GM12864 (cell line): ENCODE measurements around the gene NYAP2.

ENCODE experiments used
- DNase-seq: peaks from one replicate; pipeline ENCODE4 v3.0.0-alpha.2; 2011; ENCODE audit warnings: low read depth
- H3K4me3 ChIP-seq: 2 replicates; pipeline ENCODE4 v1.5.1; 2011; ENCODE audit warnings: mild to moderate bottlenecking, low read depth, low read length, control low read depth
- TF ChIP-seq, protein P1 (sequence below): IDR thresholded peaks from 2 replicates; pipeline ENCODE4 v1.5.1; 2011; ENCODE audit warnings: low read depth, mild to moderate bottlenecking, moderate library complexity, low read length, control low read depth, inconsistent platforms; ENCODE audit errors: missing control alignments

The NYAP2 gene

DNA sequence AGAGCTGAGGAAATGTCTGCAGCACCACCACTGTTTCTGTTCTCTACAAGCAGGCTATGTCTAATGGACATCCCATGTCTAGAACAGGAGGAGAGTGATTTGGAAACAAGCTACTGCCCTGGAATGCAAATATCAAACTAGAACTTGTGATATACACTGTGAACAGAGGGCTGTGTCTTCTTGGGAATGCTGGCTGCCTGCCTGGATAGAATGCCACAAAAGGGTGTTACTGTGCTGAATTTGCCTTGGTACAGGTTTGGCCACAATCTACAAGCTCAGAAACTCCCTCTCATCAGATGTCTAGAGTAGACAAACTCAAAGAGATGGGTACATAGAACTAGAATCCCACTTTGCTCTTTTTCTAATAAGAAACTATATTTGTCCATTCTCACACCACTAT lies 170.5 kb downstream of the NYAP2 start:
- no peak for DNase-seq
- no peak overlapping the region for H3K4me3 ChIP-seq
- TF ChIP-seq, protein P1, sequence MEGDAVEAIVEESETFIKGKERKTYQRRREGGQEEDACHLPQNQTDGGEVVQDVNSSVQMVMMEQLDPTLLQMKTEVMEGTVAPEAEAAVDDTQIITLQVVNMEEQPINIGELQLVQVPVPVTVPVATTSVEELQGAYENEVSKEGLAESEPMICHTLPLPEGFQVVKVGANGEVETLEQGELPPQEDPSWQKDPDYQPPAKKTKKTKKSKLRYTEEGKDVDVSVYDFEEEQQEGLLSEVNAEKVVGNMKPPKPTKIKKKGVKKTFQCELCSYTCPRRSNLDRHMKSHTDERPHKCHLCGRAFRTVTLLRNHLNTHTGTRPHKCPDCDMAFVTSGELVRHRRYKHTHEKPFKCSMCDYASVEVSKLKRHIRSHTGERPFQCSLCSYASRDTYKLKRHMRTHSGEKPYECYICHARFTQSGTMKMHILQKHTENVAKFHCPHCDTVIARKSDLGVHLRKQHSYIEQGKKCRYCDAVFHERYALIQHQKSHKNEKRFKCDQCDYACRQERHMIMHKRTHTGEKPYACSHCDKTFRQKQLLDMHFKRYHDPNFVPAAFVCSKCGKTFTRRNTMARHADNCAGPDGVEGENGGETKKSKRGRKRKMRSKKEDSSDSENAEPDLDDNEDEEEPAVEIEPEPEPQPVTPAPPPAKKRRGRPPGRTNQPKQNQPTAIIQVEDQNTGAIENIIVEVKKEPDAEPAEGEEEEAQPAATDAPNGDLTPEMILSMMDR, result no peak

DNA sequence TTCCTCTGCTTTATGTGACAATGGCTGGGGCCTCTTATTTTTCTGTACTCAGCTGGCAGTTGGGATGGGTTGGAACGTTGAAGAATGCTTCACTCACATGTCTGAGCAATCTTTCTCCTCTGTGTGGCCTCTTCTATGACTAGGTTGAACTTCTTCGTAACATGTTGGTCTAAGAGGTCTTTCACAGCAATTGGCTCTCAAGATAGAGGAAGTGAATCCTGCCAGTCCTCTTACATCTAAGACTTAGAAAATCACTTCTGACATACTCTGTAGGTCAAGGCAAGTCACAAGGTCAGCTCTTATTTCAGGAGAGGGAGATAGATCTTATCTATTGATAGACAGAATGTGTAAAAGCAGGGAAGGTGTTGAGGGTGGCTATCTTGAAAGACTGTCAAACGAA lies 174.1 kb downstream of the NYAP2 start:
- DNase-seq, result no peak
- no peak overlapping the region for H3K4me3 ChIP-seq
- TF ChIP-seq, protein P1, result no peak

DNA sequence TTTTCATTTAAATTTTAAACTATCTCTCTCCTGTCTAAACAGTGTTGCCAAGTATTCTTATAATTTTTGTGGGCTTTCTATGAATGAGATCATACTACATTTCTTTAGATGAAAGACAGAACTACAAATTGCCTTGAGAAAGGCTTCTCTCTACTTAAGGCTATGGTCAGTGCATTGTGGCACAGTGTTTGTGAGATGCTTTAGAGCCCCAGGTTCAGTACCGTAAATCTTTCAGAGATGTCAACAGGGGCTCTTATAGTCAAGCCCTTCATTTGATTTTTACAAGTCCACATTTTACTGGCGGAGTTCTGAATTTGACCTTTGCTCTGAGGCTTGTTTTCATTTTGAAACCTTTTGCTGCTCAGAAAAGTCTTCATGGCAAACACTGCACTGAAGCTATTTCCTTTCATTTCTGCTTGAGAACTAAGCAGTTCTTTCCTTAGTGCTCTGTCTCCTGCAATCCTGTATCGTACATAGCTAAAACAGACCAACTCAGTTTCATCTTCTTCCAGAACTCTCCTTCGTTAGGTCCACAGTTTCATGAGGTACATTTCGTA lies 175.2 kb downstream of the NYAP2 start:
- no peak for DNase-seq
- no peak overlapping the region for H3K4me3 ChIP-seq
- TF ChIP-seq, protein P1, result no peak

DNA sequence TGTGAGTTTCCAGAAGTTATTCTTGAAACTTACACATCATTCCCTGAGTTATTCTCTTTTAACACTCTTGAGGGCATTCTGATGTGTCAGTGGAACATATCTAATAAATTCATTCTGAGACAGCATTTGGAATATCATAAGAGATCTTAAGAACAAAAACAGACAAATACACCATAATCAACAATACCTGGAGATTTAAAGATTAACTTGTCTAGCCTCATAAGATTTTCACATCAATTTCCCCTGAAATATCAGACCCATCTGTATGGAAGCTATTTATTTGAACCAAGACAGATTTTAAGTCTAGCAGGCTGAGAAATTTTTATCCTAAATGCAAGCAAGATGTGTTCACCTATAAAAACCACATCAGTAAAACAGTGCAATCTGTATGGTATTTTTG lies 181.6 kb downstream of the NYAP2 start:
- no peak overlapping the region for H3K4me3 ChIP-seq
- DNase-seq, result no peak
- TF ChIP-seq, protein P1, result no peak

GRCh38 chr2:225581906-225582305 lies 182.4 kb downstream of the NYAP2 start:
- DNase-seq, result no peak
- TF ChIP-seq, protein P1, result no peak
- H3K4me3 ChIP-seq, result no peak overlapping the region

- TF ChIP-seq, protein P1, result no peak
- no peak overlapping the region for H3K4me3 ChIP-seq
- DNase-seq, result no peak
Measured at GRCh38 chr2:225582355-225583116, 183.0 kb downstream of the NYAP2 start.

DNA sequence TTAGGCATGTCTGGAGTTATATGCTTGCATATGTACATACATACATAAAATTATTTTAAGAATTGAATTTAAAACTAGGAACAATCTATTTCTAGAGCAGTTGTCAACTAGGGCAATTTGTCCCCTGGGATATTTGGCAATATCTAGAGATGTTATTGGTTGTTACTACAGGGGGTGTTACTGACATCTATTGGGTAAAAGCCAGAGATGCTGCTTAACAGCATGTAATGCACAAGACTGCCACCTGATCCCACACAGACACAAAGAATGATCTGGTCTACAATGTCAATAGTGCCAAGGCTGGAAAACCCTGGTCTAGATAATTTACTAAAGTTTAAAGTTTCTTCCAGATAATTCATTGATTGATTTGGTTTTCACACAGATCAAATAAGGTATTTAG lies 185.3 kb downstream of the NYAP2 start:
- TF ChIP-seq, protein P1, result no peak
- no peak overlapping the region for H3K4me3 ChIP-seq
- DNase-seq, result no peak
